GM21786 (cell line): ENCODE data around the gene USB1.
A peak's percentile ranks its signal among the peaks of the same experiment; 100 is the strongest.
"Not testable (repeated sequence)": the region's sequence is repeated elsewhere in the genome, so short reads cannot be mapped to it uniquely, and the experiment has no call there.

Experiments used
- ATAC-seq: cut with Tn5 transposase; IDR thresholded peaks from one replicate; pipeline ENCODE4 v1.9.1; 2021; ENCODE audit not compliant: unreplicated experiment

Gene USB1

DNA sequence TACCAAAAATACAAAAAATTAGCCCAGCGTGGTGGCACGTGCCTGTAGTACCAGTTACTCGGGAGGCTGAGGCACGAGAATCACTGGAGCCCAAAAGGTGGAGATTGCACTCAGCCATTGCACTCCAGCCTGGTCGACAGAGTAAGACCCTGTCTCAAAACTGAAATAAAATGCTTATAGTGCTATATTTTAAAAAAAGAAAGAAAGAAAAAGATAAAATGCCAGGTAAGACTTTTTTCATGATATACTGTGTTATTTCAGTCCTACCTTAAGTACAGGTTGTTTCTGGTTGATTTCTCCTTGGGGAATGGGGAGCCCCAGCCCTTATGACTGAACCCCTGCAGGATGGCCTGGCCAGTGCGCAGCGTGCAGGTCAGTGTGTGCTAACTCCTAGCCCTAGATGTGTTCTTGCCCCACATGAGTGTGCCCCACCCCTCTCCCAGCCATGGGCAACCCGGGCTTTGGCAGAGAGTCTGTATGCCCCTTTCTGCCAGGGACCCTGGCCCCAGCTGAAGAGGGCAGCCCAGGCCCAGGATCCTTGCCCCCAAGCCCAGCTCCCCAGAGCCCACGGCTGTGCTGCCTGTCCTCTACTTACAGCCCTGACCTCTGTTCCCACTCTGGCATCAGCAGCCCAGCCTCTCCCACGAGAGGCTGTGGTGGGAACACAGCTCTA is 31.6 kb upstream of the USB1 start:
- no peak for ATAC-seq

DNA sequence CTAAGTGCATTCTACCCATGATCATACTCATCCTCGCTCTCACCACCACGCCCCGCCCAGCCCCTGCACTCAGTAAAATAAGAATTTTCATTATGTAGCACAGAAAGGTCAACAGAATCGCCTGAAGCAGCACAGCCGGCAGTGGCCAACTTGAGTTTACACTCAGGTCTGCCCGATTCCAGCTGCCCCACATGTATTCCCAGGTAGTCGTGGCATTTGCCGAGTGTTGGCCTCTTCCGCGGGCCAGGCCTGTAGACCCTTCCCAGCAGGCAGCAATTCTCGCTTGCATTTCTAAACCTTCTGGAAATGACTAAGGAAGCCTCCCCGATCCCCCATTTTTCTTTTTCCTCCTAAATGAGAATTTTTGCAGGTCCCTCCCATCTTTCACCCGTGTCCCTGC is 30.9 kb upstream of the USB1 start:
- ATAC-seq = no peak

DNA sequence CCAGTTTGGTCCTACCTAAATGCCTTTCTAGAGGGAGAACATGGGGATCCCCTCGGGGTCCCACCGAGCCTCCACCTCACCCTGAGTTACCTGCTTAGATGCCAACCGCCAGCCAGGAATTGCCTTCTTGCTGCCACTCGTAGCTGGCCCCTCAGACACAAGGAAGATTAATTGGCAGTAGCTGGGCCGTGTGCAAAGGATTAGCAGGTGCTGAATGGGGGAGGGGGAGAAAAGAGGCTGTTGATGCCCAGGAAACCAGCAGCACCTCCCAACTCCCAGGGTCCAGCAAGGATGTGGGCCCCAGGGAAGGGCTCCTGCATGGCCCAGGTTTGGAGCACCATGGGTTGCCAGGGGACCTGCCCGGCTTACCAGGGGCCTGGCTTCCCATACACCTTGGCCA is 30.2 kb upstream of the USB1 start, which contains the start of gene CNGB1:
CNGB1 (minus strand) TSS at position 159 of the 400 bp plus-strand sequence. CDS start 3,842 bp downstream, outside the sequence.
- no peak for ATAC-seq

DNA sequence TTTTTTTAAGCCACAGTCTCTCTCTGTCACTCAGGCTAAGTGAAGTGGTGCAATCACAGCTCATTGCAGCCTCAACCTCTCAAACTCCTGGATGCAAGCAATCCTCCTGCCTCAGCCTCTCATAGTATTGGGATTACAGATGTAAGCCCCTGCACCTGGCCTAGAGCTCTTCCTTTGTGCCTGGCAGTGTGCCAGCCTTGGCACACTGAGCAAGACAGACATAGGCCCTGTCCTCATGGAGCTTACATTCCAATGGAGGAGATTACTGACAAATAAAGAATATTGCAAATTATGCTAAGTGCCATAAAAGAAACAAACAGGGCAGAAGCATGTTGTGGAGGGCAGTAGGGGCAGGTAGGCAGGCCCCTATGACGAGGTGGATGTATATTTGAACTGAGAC is 29.4 kb upstream of the USB1 start:
- ATAC-seq = no peak

DNA sequence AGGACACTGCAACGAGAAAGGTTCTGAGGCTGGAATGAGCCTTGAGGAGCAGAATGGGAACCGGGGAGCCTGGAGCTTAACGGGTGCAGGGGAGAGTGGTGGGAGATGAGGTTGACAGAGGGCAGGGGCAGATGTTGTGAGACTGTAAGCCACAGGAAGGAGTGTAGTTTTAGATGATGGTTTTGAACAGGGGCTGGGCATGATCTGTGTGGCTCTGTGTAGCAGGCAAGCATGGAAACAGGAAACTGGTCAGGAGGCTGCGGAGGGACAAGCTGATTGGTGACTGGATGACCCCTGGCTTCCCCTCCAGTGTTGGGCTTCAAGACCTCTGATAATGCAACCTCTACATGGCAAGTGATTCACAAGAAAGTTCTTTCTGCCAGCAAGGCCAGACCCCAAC is 28.9 kb upstream of the USB1 start:
- ATAC-seq = no peak

DNA sequence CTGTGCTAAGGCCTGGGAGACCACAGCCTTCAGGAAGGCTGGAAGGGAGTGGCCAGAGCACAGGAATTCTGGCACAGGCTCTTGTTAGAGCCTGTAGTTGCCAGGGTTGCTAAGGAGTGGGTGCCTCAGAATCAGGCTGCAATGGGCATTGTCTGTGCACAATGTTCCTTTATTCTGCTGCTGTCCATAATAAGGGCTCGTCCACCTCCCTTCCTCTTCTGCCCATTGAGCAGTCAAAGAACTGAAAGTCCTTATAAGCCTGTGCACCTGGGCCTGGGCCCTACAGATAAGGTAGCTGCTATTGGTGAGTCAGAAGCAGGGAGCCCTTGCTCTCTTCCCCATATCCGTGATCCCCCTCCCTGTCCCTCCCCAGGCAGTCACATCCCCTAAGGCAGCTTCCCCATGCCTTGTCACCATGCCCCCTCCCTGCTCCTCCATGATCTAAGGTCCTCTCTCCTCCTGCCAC is 24.8 kb upstream of the USB1 start:
- no peak for ATAC-seq

DNA sequence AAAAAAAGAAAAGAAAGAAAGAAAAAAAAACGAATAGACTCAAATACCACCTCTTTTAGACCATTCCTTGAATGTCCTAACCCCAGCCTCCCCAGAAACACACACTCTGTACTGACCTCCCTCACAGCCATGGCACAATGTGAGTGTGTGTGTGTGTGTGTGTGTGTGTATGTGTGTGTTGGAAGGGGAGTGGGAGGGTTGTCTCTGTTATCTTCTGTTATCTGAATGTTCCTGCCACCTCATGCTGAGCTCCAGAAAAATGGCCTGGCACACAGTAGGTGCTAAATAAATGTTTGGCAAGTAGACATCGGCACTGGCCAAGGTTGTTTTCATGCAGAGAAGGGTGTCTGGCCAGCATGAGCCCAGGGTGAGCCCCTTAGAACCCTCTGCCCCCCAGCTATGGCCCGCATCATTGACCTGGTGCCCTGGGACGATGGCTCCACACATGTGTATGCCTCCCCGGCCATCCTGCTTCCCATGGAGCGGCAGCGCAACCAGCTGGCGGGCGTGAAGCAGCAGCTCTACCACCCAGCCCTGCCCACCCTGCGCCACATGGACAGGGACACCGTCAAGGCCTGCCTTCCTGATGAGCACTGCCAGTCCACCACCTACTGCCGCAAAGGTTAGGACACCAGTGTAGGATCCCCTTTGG is 23.7 kb upstream of the USB1 start:
- ATAC-seq = no peak

DNA sequence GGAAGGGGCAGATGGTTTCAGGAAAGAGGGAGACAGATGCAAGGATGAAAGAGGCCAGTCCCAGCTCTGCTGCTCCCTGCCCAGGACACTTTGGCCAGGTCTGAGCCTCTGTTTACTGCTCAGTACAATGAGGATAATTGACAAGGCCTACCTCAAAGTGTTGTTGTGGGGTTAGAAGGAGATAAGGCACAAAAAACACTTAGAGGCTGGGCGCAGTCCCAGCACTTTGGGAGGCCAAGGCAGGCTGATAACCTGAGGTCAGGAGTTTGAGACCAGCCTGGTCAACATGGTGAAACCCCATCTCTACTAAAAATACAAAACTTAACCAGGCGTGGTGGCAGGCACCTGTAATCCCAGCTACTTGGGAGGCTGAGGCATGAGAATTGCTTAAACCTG is 23.1 kb upstream of the USB1 start:
- not testable (repeated sequence) for ATAC-seq

DNA sequence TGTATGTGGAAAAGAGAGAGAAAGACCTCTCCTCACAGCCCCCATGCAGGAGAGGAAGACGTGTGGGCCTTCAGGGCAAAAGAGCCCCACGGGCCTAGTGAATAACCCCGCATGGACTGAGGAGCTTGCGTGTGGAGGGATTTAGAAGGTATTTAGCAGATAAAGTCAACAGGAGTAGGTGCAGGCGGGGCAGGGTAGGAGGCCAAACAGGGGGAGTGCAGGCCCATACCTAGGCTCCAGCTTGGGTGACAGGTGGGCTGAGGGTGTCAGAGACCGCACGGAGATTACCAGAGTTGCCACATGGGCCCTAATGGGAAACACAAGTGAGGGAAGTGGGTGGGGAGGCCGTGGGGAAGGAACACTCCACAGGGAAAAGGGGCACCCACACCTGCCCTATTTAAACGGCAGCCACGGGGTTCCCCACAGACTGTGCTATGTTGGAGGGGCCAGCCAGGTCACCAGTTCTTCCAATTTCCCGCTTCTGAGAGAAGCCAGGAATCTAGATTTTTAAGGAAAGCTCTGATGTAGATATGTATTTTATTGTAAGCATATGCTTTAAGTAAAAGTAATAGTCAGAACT is 22.1 kb upstream of the USB1 start:
- ATAC-seq = no peak

DNA sequence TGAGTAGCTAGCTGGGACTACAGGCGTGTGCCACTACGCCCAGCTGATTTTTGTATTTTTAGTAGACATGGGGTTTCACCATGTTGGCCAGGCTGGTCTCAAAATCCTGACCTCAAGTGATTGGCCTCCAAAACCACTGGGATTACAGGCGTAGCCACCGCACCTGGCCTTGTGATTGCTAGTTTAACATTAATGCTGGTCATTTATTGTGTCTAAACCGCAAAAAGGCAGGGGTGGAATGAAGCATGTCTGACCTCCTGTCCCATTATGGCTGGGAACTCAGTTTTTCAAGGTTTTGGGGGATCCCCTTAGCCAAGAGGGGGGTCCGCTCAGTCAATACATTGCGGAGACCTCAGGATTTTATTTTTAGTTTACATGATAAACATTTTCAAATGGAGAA is 19.6 kb upstream of the USB1 start:
- no peak for ATAC-seq

DNA sequence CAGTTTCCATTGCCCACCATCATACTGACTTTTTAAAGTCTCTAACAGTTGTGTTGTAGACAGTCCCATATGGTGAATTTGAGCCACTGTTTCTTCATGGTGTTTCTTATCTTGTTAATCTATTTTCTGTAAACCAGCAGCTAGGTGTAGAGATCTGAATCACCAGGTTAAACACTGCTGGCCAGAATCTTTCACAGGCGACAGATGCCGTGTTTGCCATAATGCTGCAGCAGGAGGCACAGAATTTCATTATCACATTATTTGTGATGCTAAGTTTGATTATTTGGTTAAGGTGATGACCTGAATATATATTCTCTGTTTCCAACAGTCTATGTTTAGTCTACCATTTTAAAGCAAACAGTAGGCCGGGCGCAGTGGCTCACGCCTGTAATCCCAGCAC is 18.8 kb upstream of the USB1 start:
- no peak for ATAC-seq

DNA sequence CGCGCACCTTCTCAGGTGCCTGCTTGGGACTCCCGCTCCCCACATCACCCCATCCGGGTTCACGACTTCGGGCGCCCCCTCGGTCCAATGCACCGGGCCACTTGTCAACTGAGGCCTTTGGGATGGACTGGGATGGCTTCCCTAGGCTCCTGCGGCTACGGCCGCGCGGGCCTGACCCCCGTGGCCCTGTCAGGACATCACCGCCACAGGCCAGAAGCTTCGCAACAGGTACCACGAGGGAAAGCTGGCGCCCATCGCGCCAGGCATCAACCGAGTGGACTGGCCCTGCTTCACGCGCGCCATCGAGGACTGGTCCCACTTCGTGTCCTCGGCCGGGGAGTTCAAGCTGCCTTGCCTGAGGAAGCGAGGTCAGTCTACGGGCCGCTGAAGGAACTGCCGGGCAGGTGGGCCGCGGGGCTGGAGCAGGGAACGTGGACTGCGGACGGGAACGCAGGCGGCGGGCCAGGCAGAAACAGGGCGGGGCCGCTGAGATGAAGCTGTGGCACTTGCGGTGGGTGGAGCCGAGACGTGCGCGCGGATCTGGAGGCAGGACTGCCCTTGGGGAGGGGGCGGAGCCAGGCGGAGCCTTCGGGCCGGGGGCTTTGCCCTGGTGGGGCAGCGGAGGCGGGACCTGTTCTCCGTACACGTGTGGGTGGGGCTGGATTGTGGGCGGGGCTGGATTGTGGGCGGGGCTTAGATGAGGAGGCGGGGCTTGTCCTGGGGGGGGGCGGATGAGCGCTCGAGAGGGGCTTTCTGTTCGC is 16.6 kb upstream of the USB1 start:
- peak; percentile 63 for ATAC-seq

DNA sequence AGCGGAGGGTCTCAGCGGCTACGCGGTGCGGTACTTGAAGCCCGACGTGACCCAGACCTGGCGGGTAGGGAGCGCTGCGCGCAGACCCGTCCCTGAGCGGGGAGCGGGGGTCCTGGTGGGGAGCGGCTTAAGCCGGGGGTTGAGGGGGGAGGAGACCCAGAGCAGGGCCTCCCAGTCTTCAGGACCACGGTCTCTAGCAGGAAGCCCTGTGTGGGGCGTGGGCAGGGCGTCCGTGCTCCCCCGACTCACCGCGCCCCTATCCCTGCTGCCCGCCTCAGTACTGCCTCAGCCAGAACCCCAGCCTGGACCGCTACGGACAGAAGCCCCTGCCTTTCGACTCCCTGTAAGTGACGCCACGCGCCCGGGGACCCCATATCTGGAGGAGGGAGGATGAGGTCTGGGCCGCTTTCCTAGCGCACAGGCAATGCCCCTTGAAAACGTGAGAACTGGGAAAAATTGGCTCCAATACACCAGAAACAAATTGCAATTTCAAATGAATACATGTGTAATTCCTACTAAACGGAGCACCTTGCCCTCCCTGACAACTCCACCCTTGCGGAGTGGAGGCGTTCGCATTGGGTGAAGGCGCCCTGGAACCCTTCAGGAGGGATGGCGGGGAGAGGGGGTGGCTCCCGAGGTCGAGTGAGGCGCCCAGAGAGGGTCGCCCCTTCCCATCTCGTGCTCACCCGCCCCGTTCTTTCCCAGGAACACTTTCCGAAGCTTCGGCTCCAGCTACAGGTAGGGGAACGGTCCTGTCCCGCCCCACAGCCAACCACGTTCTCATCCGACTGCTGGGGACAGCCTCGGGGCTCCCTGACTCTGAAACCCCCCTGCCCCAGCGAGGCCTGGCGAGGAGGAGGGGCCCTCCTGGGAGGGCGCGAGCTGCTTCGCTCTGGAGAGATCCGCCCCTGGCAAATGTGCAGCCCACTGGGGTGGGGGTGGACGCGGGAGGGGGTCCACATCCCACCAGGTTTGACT is 15.7 kb upstream of the USB1 start:
- ATAC-seq = no peak

DNA sequence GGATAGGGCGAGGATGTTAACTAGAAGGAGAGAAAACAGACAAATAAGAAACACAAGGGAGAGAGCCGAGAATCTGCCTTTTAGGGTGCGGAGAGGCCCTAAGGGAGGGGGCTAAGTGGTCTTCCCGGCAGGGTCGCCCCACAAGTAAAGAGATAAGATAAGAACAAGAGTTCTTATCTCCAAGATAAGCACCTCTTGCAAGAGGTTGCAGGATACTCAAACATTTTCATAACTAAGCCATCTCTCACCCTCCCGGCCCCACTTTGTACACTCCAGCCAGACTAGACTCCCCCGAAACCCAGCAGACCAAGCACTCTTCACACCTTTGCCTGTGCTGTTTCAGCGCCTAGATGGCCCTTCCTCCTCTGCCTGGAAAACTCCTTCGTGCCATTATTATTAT is 15.0 kb upstream of the USB1 start:
- no peak for ATAC-seq

DNA sequence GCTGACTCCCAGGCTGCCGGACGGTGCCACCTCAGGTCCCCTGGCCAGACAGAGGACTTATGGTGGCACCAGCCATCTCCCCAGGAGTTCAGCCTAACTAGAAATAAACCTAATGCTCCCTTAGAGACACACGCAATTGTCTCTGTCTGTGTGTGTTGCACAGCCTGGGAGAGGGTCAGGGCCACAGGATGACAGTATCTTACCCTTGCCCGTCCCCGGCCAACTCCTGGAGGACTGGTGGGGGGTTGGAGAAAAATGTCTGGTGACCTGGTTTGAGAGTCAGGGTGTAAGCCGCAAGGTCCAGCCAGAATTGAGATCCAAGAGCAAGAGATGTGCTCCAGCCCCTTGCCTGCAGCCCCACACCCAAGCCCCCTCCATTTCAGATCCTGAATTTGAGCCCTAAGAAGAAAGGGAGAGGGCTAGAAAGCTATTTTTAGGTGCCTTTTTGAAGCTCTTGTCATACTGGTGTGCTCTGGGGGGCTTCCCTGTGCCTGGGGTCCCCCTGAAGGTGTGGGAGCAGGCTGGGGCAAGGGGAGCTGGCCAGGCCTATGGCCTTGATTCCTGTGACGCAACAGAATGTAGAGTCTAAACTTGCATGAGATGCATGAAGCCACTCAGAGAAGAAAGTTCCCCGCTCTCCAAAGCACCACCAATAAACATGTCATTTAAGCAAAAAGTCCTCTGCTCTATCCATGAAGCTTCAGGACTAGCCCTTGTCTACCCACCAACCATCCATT is 13.6 kb upstream of the USB1 start:
- no peak for ATAC-seq

DNA sequence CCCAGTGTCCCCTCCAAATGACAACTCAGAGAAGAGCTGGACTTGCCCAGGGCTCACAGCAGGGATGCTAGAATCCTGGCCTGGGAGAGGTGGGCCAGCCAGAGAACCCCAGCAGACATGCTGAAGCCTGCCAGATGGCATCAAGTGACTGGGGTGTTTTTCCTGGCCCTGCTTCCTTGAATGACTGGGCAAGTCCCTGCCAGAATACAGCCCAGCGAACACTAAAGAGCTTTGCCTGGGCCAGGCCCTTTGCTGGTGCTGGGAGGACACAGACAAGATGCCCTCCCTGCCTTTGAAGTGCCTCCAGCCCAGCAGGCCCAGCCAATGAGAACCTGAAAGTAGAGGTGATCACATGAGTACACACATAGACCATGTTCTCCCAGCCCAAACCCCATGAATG is 12.3 kb upstream of the USB1 start:
- ATAC-seq = no peak

DNA sequence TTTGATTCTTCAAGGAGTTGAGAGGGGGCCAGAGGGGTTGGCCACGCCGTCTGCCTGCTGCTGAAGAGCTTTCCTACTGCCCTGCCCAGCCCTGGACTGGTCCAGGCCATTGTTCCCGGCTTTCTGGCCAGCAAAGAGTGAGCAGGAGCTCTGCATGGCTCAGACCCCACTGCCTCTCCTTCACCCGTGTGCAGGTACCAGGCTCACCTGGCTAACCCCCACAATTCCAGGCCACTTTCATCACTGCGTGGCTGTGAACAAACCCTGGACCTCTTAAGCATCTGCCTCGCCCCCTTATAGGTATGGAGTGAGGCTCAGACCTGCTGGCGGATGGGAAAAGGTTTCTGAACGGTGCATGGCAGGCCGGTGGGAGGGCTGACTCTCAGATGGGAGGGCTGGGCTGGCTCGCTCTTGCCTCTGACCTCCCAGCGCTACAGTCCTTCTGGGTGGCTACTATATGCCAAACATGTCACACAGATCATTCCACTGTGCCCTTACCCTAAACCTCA is 9.6 kb upstream of the USB1 start:
- no peak for ATAC-seq

DNA sequence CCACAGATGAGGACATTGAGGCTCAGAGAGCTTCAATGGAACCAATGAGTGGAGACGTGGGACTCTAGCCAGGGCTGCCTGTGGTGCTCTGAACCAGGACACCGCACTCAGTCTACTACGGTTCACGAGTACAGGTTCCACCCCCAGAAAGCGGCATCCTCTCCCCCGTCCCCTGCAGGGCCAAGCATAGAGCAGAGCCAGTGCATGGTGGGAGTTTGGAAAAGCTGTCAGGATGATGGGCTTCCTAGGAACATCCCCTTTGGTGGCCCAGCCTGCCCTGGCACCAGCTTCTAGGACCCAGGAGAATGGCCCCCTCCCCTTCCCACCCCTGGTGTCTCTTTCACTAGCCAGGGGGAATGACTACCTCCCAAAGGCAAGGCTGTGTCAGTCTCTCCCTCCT is 9.1 kb upstream of the USB1 start:
- no peak for ATAC-seq

DNA sequence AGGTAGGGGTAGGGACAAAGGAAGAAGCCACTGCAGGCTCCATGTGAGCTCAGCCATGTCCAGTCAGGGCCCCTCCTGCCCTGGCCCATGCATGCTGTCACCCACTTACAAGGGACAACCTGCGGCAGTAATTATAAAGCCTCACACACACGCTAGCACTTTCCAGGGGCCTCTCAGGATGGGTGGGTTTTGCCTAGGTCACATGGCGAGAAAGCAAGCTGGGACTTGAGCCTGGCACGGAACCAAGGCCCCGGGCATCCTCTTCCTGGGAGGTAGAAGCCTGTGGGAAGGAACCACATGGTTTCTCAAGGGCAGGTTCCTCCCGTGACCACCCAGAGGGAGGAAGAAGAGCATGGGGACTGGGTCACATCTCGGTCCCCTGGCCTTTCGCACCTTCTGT is 7.8 kb upstream of the USB1 start:
- no peak for ATAC-seq

DNA sequence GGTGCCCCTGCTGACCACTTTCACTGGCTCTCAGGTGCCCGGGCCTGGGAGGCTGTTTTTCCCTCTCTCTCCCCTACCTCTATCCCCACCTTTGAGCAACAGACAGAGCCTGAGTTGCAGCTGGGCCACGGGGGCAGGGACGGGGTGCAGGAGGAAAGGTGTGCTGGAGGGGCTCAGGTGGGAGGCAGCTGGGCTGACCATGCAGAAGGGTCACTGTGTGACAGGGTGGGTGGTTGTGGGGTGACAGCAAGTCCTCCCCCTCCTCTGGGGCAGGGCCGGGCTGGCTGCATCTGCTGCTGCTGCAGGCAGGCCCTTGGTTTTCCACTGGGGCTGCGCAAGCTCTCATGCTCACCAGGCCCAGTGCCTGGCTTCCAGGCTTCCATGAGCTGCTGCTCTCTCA is 7.3 kb upstream of the USB1 start:
- ATAC-seq = no peak
